Retinal pigment epithelial cell (primary cell): ENCODE data around the gene STARD4.
A peak's percentile ranks its signal among the peaks of the same experiment; 100 is the strongest.

Experiments
- DNase-seq: peaks from one replicate; pipeline ENCODE4 v3.0.0-alpha.2; 2010; ENCODE audit warnings: low read depth
- H3K4me3 ChIP-seq: 2 replicates; pipeline ENCODE4 v1.5.1; 2011; ENCODE audit warnings: mild to moderate bottlenecking, low read length, control low read depth, moderate library complexity
- CTCF ChIP-seq: conservative IDR thresholded peaks from 2 replicates; pipeline ENCODE4 v1.5.1; 2011; ENCODE audit warnings: low read depth, low read length, control low read depth, inconsistent platforms

The STARD4 gene

GRCh38 chr5:111511174-111511830 lies 1.0 kb downstream of the STARD4 start:
- peak overlapping the region; percentile 92 for H3K4me3 ChIP-seq
- DNase-seq: peak; percentile 14
- no peak for TF ChIP-seq CTCF

DNA sequence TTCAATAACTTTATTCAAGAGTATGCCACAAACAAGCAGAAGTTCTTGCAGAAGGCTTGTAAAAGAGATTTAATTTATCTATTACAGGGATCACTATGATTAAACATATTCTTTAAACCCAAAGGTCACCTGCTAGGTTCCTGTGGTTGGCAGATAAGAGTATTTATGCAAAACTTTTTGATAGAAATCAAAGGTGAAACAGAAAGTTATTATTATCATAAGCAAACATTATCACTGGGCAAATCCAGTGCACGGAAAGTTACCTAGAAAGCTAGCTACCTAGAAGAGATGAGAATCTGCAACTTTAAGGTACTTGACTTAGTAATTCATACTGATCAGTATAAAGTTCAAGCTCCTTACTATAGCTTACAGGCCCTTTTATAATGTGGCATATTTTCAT lies 3.2 kb downstream of the STARD4 start:
- no peak for DNase-seq
- H3K4me3 ChIP-seq: no peak overlapping the region
- no peak for TF ChIP-seq CTCF

GRCh38 chr5:111507276-111507675 lies 5.1 kb downstream of the STARD4 start:
- H3K4me3 ChIP-seq: no peak overlapping the region
- DNase-seq: no peak
- TF ChIP-seq CTCF: no peak

DNA sequence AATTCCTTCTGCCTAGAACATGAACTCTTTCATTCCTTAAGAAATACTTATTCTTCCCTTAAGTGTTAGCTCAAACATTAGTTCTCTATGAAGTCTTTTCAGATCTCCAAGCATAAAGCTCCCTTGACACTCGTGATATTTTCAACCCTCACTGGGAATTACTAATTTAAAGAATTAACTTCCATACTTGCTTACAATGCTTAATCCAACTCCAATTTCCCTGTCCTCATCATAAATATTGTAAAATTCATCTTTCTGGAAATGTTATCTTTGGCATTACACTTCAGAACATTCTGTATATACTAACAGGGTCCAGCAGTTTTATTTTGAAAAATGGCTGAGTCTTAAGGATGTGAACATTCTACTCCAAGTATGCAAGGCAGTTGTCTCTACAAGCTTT lies 7.2 kb downstream of the STARD4 start:
- DNase-seq: no peak
- no peak for TF ChIP-seq CTCF
- no peak overlapping the region for H3K4me3 ChIP-seq

DNA sequence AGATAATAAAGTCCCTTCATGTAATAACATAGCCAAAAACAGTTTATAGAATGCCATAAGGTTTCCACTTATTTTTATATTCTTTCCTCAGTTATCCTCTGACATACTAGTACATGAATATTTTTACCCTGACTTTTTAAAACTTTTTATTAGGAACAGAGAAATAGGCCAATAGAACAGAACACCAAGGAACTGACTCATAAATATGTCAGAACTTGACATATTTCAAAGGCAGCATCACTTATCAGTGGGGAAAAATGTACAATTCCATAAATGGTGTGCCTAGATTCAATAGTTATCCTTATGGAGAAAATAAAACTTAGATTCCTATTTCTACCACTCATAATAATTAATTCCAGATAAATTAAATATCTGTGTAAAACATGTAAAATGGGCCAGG lies 9.4 kb downstream of the STARD4 start:
- H3K4me3 ChIP-seq: no peak overlapping the region
- no peak for DNase-seq
- TF ChIP-seq CTCF: no peak

DNA sequence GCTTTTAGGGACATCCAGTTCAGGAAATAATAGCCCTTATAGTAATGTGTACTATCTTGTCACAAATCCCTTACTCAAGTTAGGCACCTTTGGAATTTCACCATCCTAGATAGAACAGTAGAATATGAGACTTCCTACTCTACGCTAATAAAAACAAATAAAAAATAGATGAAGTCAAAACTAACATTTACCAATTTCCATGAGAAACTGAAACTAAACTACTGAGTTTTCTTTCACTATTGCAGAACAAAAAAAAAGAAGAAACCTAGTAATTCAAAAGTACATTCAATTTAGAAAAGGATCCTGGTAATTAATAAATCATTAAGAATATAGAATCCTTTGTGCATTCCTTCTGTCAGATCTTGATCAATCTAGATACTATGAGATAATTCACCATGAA lies 14.0 kb downstream of the STARD4 start:
- no peak for DNase-seq
- H3K4me3 ChIP-seq: no peak overlapping the region
- no peak for TF ChIP-seq CTCF

- no peak for TF ChIP-seq CTCF
- no peak for DNase-seq
- H3K4me3 ChIP-seq: no peak overlapping the region
These were observed 17.2 kb downstream of the STARD4 start for GRCh38 chr5:111495159-111495558.
